GM12874 (cell line): ENCODE measurements around the gene CCR6.

ENCODE experiments used
- TF ChIP-seq, protein P1 (sequence below): IDR thresholded peaks from 2 replicates; pipeline ENCODE4 v1.5.1; 2011; ENCODE audit warnings: low read depth, mild to moderate bottlenecking, control low read depth, low read length, moderate library complexity; ENCODE audit not compliant: insufficient read depth

Gene CCR6

DNA sequence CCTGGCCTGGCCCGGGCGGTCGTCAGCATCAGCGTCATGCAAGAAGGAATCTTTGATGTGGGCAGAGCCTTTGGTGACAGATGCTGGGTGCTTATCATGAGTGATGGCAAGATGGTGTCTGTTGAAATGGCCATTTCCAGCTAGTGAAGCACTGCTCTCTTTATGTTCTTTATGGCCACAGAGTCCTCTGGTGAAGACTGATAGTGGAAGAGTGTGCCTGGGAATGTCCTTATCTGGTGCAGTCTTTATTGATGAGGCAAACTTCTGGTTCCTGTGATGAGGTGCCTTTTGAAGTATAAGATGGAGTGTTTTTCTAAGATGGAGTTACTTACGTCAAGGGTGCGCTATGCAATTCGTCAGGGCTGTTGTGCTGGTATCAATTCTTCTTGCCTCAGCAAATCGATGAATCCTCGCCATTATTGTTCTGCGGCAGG, 22.6 kb upstream of the CCR6 start:
- TF ChIP-seq, protein P1, sequence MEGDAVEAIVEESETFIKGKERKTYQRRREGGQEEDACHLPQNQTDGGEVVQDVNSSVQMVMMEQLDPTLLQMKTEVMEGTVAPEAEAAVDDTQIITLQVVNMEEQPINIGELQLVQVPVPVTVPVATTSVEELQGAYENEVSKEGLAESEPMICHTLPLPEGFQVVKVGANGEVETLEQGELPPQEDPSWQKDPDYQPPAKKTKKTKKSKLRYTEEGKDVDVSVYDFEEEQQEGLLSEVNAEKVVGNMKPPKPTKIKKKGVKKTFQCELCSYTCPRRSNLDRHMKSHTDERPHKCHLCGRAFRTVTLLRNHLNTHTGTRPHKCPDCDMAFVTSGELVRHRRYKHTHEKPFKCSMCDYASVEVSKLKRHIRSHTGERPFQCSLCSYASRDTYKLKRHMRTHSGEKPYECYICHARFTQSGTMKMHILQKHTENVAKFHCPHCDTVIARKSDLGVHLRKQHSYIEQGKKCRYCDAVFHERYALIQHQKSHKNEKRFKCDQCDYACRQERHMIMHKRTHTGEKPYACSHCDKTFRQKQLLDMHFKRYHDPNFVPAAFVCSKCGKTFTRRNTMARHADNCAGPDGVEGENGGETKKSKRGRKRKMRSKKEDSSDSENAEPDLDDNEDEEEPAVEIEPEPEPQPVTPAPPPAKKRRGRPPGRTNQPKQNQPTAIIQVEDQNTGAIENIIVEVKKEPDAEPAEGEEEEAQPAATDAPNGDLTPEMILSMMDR, result no peak

- TF ChIP-seq, protein P1, result no peak
These were observed 20.6 kb upstream of the CCR6 start for GRCh38 chr6:167102318-167102717.

GRCh38 chr6:167103041-167103891, 19.6 kb upstream of the CCR6 start:
- TF ChIP-seq, protein P1, result no peak

- TF ChIP-seq, protein P1, result no peak
These were observed 18.5 kb upstream of the CCR6 start for GRCh38 chr6:167104388-167104787.

DNA sequence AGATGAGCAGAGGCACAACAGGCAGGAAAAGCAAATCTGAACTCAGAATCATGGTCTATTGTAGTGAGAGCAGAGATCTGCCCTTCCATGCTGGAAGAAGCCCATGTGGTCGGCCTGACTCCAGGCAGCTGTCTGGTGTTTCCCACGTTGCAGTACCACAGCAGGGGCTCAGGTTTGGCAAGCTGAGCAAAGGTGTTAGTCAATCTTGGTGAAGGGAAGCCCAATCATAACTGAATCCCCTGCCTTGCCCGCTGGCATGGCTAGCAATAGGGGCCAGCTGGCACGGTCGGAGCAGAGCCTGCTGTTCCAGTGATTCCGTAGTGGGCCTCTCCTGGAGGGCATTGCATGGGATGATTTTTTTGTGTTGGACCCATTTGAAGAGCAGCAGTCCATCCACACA, 17.8 kb upstream of the CCR6 start:
- TF ChIP-seq, protein P1, result no peak

- TF ChIP-seq, protein P1, result no peak
These were observed 16.5 kb upstream of the CCR6 start for GRCh38 chr6:167106406-167106805.

DNA sequence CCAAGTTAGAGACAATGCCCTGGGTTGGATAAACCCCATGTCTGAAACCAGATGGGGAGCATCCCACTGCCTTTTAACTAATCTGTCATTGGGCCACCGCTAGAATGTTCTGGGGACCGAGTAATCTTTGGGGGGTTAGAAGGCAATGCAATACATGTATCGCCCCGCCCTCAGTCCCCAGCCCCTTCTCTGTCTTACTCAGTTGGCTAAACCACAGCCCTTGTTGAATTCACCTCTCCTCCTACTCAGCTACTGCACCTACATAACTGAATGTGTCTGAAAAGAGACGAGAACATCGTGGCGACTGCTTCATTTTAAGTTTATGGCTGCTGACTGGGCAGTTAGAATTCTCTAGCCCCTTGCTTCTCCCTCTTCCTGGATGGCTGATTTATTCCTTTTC, 15.1 kb upstream of the CCR6 start:
- TF ChIP-seq, protein P1, result no peak
